ENCODE data around the gene TCF3. TPM values are rescaled to one million over a fixed set of nuclear protein-coding genes. Genes with fewer than 3 reads are reported as not detected.
"Not testable (repeated sequence)": the region's sequence is repeated elsewhere in the genome, so short reads cannot be mapped to it uniquely, and the experiment has no call there.

The TCF3 gene
- total RNA-seq, 8 experiments from 2014 or later = 25.2 to 106 (median 44.9) TPM

DNA sequence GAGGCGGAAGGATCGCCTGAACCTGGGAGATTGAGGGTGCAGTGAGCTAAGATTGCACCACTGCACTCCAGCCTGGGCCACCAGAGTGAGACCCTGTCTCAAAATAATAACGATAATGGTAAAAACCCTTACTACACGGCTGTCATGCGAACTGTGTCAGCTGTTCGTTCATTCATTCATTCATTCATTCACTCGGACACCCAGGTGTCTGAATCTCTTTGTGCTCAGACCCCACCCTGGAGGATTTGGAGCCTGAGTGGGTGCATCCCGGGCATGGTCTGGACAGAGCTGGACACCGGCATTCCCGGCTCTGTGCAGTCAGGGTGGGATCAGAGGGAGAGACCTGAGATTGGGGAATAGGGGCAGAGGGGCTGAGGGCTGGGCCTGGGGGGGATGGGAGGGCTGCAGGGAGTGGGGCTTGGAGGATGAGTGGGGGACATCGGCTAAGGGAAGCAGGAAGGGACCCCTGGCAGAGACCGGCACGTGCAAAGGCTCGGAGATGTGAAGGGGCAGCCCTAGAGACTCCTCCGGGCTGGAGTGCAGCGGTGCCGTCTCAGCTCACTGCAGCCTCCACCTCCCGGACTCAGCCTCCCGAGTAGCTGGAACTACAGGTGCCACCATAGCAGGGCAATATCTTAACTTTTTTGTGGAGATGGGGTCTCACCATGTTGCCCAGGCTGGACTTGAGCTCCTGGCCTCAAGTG, 31.6 kb upstream of the TCF3 start:
- Histone ChIP-seq H3K27ac (no peak overlapping the region), H3K4me3 (no peak overlapping the region), H3K4me1 (replicated peaks in 1 of 2) (no peaks in the 10 kb centered on the region)
- no peak for ATAC-seq (replicated peaks in 6 of 8)
- WGBS, 10 experiments = 20 to 54% (median 44%) methylated on average over 2 to 6 of the region's 19 CpGs; no CpG with 5 or more reads in 5 of the 10 experiments
- in situ Hi-C loops (cut with MboI; ENCODE audit: low pct_unique_long_range_greater_than_20kb in 2 of 9, low sequenced_read_pairs in 9 of 9, unreplicated experiment in 9 of 9) = loop anchor here in 2 of 9 experiments (25.0 kb wide), 1 partner anchor 103 kb away; no protein-coding TSS in a partner anchor

DNA sequence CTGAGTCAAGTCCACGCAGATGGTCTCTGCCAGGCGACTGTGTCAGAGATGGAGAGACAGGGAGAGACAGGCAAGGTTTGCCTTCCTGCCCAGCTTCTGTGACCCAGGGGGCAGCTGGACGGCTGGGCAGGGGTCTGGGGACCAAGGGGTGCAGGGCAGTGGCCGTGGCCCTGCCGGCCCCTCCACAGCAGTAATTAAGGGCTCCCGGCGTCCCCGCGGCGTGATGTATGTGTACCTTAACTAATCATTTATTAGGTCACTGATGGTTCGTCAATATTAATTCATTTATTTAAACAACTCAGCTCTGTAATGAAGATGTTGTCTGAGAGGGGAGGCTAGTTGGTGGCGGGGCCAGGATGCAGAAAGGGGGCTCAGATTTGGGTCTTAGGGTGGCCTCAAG, 28.6 kb upstream of the TCF3 start:
- in situ Hi-C loops (cut with MboI; ENCODE audit: low pct_unique_long_range_greater_than_20kb in 2 of 9, low sequenced_read_pairs in 9 of 9, unreplicated experiment in 9 of 9) = loop anchor here in 2 of 9 experiments (25.0 kb wide), 1 partner anchor 106 kb away; no protein-coding TSS in a partner anchor
- Histone ChIP-seq H3K27ac (no peak overlapping the region), H3K4me3 (no peak overlapping the region), H3K4me1 (replicated peaks in 1 of 2) (no peaks in the 10 kb centered on the region)
- peak in 2 of 8 experiments; percentile 27 to 52 for ATAC-seq (replicated peaks in 6 of 8)
- WGBS, 10 experiments = 64 to 100% (median 80%) methylated on average over 1 to 11 of the region's 12 CpGs; no CpG with 5 or more reads in 5 of the 10 experiments

GRCh38 chr19:1678073-1678472, 25.7 kb upstream of the TCF3 start:
- no peak overlapping the region for H3K4me3 ChIP-seq
- no peak for ATAC-seq (replicated peaks in 6 of 8)
- no peak overlapping the region for H3K27ac ChIP-seq
- peaks cover 0 to 4% of the 10 kb centered on the region in 2 donors for H3K4me1 ChIP-seq (replicated peaks in 1 of 2)
- in situ Hi-C loops (cut with MboI; ENCODE audit: low pct_unique_long_range_greater_than_20kb in 2 of 9, low sequenced_read_pairs in 9 of 9, unreplicated experiment in 9 of 9) = loop anchor here in 2 of 9 experiments (25.0 kb wide), 1 partner anchor 109 kb away; no protein-coding TSS in a partner anchor
- 35 to 82% (median 57%) methylated on average over 2 of the region's 2 CpGs; no CpG with 5 or more reads in 5 of the 10 experiments for WGBS, 10 experiments

GRCh38 chr19:1676351-1677266, 24.2 kb upstream of the TCF3 start:
- ATAC-seq (replicated peaks in 6 of 8) = no peak
- no peak overlapping the region for H3K27ac ChIP-seq
- 14 to 80% (median 33%) methylated on average over 1 to 8 of the region's 27 CpGs; no CpG with 5 or more reads in 5 of the 10 experiments for WGBS, 10 experiments
- in situ Hi-C loops (cut with MboI; ENCODE audit: low pct_unique_long_range_greater_than_20kb in 2 of 9, low sequenced_read_pairs in 9 of 9, unreplicated experiment in 9 of 9) = loop anchor here in 2 of 9 experiments (25.0 kb wide), 1 partner anchor 111 kb away; no protein-coding TSS in a partner anchor
- H3K4me3 ChIP-seq = no peak overlapping the region
- H3K4me1 ChIP-seq (replicated peaks in 1 of 2) = peaks cover 0 to 12% of the 10 kb centered on the region in 2 donors

GRCh38 chr19:1675633-1676350, 23.4 kb upstream of the TCF3 start:
- in situ Hi-C loops (cut with MboI; ENCODE audit: low pct_unique_long_range_greater_than_20kb in 2 of 9, low sequenced_read_pairs in 9 of 9, unreplicated experiment in 9 of 9) = loop anchor here in 2 of 9 experiments (25.0 kb wide), 1 partner anchor 112 kb away; no protein-coding TSS in a partner anchor
- Histone ChIP-seq H3K4me1 (replicated peaks in 1 of 2) (peaks cover 0 to 12% of the 10 kb centered on the region in 2 donors), H3K4me3 (peak overlapping the region in 2 of 5 donors; percentile 17), H3K27ac (no peak overlapping the region)
- 0 to 21% methylated on average over 2 to 4 of the region's 62 CpGs; no CpG with 5 or more reads in 8 of the 10 experiments for whole genome bisulfite sequencing, 10 experiments
- peak in 3 of 8 experiments; percentile 2 to 6 (median 4) for ATAC-seq (replicated peaks in 6 of 8)

DNA sequence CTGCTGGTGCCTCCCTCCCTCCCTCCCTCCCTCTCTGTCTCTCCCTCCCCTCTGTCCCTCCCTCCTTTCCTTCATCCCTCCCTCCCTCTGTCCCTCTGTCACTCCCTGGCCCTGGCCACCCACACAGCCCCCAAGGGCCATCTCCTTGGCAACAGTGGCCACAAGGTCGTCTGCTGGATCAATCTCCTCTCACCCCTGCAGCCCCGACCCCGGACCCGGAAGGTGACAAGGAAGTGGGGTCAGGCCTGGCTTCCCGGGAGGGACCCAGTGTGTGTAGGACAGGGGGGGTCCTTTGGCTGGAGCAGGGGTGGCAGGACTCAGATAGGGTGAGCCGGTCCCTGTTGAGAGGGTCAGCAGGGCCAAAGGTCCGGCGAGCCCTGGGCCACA, 21.9 kb upstream of the TCF3 start:
- in situ Hi-C loops (cut with MboI; ENCODE audit: low pct_unique_long_range_greater_than_20kb in 2 of 9, low sequenced_read_pairs in 9 of 9, unreplicated experiment in 9 of 9) = no loop called here
- Histone ChIP-seq H3K27ac (no peak overlapping the region), H3K4me1 (replicated peaks in 1 of 2) (peaks cover 0 to 13% of the 10 kb centered on the region in 2 donors), H3K4me3 (no peak overlapping the region)
- WGBS, 10 experiments = 63% methylated on average over 2 of the region's 8 CpGs; no CpG with 5 or more reads in 9 of the 10 experiments
- peak in 1 of 8 experiments; percentile 6 for ATAC-seq (replicated peaks in 6 of 8)

- 20 to 70% (median 50%) methylated on average over 1 to 9 of the region's 16 CpGs; no CpG with 5 or more reads in 5 of the 10 experiments for WGBS, 10 experiments
- ATAC-seq (replicated peaks in 6 of 8) = peak in 2 of 8 experiments; percentile 5 to 18
- Histone ChIP-seq H3K4me3 (no peak overlapping the region), H3K27ac (no peak overlapping the region), H3K4me1 (replicated peaks in 1 of 2) (peaks cover 0 to 18% of the 10 kb centered on the region in 2 donors)
- in situ Hi-C loops (cut with MboI; ENCODE audit: low pct_unique_long_range_greater_than_20kb in 2 of 9, low sequenced_read_pairs in 9 of 9, unreplicated experiment in 9 of 9) = no loop called here
Observed at GRCh38 chr19:1673645-1674292, 21.4 kb upstream of the TCF3 start.

DNA sequence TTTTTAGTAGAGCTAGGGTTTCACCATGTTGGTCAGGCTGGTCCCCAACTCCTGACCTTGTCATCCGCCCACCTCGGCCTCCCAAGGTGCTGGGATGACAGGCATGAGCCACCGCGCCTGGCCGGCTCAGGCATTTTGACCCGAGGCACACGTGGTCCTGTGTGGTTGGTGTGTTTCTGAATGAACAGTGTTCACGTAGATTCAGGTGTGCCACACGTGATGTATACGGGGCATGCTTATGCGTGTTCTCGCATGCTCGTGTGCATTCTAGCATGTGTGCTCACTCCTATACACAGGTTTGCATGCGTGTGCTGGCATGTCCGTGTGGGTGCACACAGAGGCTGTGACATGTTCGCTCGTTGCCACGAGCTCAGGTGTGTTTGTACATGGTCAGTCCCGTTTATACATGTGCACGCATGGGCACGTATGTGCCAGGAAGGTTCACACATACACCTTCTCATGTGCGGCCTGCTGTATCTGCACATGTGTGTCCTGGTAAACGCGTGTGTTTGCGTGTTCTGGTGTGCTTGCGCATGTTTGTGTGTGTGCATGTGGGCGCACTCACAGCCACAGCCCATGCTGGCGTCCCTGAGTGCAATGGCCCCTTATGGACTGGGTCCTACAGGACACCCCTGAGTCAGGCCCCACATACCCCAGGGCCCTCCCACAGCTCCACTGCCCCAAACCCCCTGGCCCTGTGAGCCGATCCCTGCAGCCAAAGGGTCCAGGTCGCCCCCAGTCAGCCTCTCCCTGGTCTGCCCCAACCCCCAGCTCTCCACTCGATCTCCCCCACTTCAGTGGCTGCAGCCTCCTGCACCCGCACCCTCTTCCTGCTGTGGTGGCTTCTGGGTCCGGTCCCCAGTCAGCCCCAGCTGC, 20.6 kb upstream of the TCF3 start:
- WGBS, 10 experiments = 64 to 90% (median 80%) methylated on average over 4 to 21 of the region's 33 CpGs; no CpG with 5 or more reads in 3 of the 10 experiments
- H3K4me1 ChIP-seq (replicated peaks in 1 of 2) = peaks cover 3 to 25% of the 10 kb centered on the region in 2 donors
- no peak overlapping the region for H3K4me3 ChIP-seq
- ATAC-seq (replicated peaks in 6 of 8) = no peak
- in situ Hi-C loops (cut with MboI; ENCODE audit: low pct_unique_long_range_greater_than_20kb in 2 of 9, low sequenced_read_pairs in 9 of 9, unreplicated experiment in 9 of 9) = no loop called here
- no peak overlapping the region for H3K27ac ChIP-seq

GRCh38 chr19:1672038-1672768, 19.8 kb upstream of the TCF3 start:
- H3K27ac ChIP-seq = no peak overlapping the region
- H3K4me1 ChIP-seq (replicated peaks in 1 of 2) = peaks cover 6 to 33% of the 10 kb centered on the region in 2 donors
- H3K4me3 ChIP-seq = peak overlapping the region; percentile 1 to 35 (median 18)
- in situ Hi-C loops (cut with MboI; ENCODE audit: low pct_unique_long_range_greater_than_20kb in 2 of 9, low sequenced_read_pairs in 9 of 9, unreplicated experiment in 9 of 9) = no loop called here
- WGBS, 10 experiments = 0 to 44% (median 13%) methylated on average over 3 to 14 of the region's 57 CpGs; no CpG with 5 or more reads in 1 of the 10 experiments
- ATAC-seq (replicated peaks in 6 of 8) = peak; percentile 57 to 74 (median 66)

DNA sequence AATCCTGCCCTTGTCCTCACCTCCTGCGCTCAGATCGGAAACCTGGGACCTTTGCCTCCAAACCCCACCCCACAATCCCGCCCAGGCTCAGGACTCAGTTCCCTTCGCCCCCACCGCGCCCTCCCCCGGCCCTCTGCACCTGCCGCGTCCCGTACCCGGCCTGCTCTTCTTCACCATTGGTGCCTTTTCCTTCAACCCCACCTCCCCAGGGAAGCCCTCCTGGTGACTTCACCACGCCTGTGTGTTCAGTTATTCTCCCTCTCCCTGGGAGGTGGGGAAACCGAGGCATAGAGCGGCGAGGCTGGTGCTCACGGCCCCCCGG, 19.3 kb upstream of the TCF3 start:
- H3K4me3 ChIP-seq = peak overlapping the region in 3 of 5 donors; percentile 18 to 35 (median 24)
- ATAC-seq (replicated peaks in 6 of 8) = peak in 1 of 8 experiments; percentile 36
- no peak overlapping the region for H3K27ac ChIP-seq
- 30% methylated on average over 2 of the region's 17 CpGs; no CpG with 5 or more reads in 9 of the 10 experiments for WGBS, 10 experiments
- in situ Hi-C loops (cut with MboI; ENCODE audit: low pct_unique_long_range_greater_than_20kb in 2 of 9, low sequenced_read_pairs in 9 of 9, unreplicated experiment in 9 of 9) = no loop called here
- H3K4me1 ChIP-seq (replicated peaks in 1 of 2) = peaks cover 6 to 35% of the 10 kb centered on the region in 2 donors

DNA sequence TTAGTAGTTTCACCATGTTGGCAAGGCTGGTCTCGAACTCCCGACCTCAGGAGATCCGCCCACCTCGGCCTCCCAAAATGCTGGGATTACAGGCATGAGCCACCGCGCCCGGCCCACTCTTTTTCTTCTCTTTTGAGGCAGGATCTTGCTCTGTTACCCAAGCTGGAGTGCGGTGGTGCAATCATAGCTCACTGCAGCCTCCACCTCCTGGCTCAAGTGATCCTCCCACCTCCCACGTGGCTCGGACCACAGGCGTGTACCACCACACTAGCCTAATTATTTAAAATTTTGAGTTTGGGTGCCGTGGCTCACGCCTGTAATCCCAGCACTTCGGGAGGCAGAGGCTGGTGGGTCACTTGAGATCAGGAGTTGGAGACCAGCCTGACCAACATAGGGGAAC, 18.3 kb upstream of the TCF3 start:
- peaks cover 8 to 40% of the 10 kb centered on the region in 2 donors for H3K4me1 ChIP-seq (replicated peaks in 1 of 2)
- ATAC-seq (replicated peaks in 6 of 8); H3K4me3 ChIP-seq; in situ Hi-C loops (cut with MboI; ENCODE audit: low pct_unique_long_range_greater_than_20kb in 2 of 9, low sequenced_read_pairs in 9 of 9, unreplicated experiment in 9 of 9); H3K27ac ChIP-seq: not testable (repeated sequence)
- 12 to 90% (median 39%) methylated on average over 2 to 12 of the region's 14 CpGs; no CpG with 5 or more reads in 3 of the 10 experiments for WGBS, 10 experiments
